NT2/D1 (cell line): ENCODE results near the gene AJUBA.

Experiments used
- YY1 ChIP-seq: IDR thresholded peaks from 2 replicates; pipeline ENCODE4 v1.6.1; 2011; ENCODE audit not compliant: insufficient read length, insufficient read depth
- ZNF274 ChIP-seq: IDR thresholded peaks from 2 replicates; pipeline ENCODE4 v1.6.1; 2011; ENCODE audit warnings: mild to moderate bottlenecking, low read depth, low read length

- no peak for TF ChIP-seq YY1
- no peak for TF ChIP-seq ZNF274
Observed at GRCh38 chr14:23008831-23009230, 26.5 kb upstream of the AJUBA start.
